ENCODE data around the gene CCDC69.

DNA sequence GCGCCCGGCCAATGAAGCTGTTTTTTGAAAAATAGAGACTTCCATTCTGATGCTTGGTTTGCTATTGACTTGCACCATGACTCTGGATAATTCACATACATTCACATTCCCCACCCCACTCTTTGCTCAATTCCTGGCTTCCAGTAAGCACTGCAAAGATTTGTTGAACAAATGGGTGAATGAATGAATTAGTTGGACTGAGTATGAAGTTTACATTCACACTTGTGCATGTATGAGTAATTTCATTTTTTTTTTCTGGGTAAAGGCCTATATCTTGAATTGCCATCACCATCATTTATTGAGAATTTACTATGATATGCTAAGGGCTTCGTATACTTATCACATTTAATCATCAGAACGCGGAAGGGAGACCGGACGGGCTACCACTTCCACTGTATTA is 13.8 kb upstream of the CCDC69 start:
- TF ChIP-seq, protein P1, sequence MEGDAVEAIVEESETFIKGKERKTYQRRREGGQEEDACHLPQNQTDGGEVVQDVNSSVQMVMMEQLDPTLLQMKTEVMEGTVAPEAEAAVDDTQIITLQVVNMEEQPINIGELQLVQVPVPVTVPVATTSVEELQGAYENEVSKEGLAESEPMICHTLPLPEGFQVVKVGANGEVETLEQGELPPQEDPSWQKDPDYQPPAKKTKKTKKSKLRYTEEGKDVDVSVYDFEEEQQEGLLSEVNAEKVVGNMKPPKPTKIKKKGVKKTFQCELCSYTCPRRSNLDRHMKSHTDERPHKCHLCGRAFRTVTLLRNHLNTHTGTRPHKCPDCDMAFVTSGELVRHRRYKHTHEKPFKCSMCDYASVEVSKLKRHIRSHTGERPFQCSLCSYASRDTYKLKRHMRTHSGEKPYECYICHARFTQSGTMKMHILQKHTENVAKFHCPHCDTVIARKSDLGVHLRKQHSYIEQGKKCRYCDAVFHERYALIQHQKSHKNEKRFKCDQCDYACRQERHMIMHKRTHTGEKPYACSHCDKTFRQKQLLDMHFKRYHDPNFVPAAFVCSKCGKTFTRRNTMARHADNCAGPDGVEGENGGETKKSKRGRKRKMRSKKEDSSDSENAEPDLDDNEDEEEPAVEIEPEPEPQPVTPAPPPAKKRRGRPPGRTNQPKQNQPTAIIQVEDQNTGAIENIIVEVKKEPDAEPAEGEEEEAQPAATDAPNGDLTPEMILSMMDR (IDR thresholded peaks at IDR 0.05; ENCODE audit: insufficient read depth, low read length, poor library complexity, severe bottlenecking), result no peak
- no peak for TF ChIP-seq EZH2phosphoT487 (conservative IDR thresholded peaks at IDR 0.05; ENCODE audit: low read length)
